Measurements from ENCODE around the gene PLCB3.

PLCB3 gene

GRCh38 chr11:64222651-64223000, 28.7 kb upstream of the PLCB3 start:
- no peak for DNase-seq

- no peak for DNase-seq
Observed at GRCh38 chr11:64223001-64223651, 28.2 kb upstream of the PLCB3 start.

- no peak for DNase-seq
Observed at GRCh38 chr11:64224151-64224890, 27.0 kb upstream of the PLCB3 start.

GRCh38 chr11:64224891-64225607, 26.3 kb upstream of the PLCB3 start:
- no peak for DNase-seq

- peak; percentile 81 to 85 (median 84) for DNase-seq
Observed at GRCh38 chr11:64225608-64226506, 25.5 kb upstream of the PLCB3 start, which contains the start of the genes NUDT22 and TRPT1. Gene NUDT22 (plus strand): TSS chr11:64226274. CDS start chr11:64226653, 379 bp downstream. Gene TRPT1 (minus strand): TSS chr11:64226186. CDS start chr11:64225860, 326 bp downstream.

GRCh38 chr11:64226507-64227051, 24.8 kb upstream of the PLCB3 start:
- no peak for DNase-seq

GRCh38 chr11:64227405-64227956, 23.8 kb upstream of the PLCB3 start:
- no peak for DNase-seq

GRCh38 chr11:64229090-64229743, 22.1 kb upstream of the PLCB3 start:
- no peak for DNase-seq

GRCh38 chr11:64229744-64230170, 21.6 kb upstream of the PLCB3 start:
- no peak for DNase-seq

GRCh38 chr11:64230171-64230984, 21.0 kb upstream of the PLCB3 start, which contains the start of gene DNAJC4:
Gene DNAJC4 (plus strand): TSS chr11:64230548. CDS start chr11:64230855, 307 bp downstream.
- DNase-seq = peak; percentile 64 to 72 (median 68)

- DNase-seq = no peak
Observed at GRCh38 chr11:64230985-64231365, 20.4 kb upstream of the PLCB3 start.

GRCh38 chr11:64231546-64231945, 19.8 kb upstream of the PLCB3 start:
- no peak for DNase-seq

- DNase-seq = no peak
Observed at GRCh38 chr11:64232182-64232966, 19.0 kb upstream of the PLCB3 start.

- no peak for DNase-seq
Observed at GRCh38 chr11:64232967-64233315, 18.4 kb upstream of the PLCB3 start.

- peak; percentile 36 to 60 (median 44) for DNase-seq
Observed at GRCh38 chr11:64233913-64234586, 17.3 kb upstream of the PLCB3 start, which contains the start of gene VEGFB. Gene VEGFB (plus strand): TSS chr11:64234584. CDS start chr11:64234834, 250 bp downstream.

- DNase-seq = peak in 2 of 4 experiments; percentile 39 to 50
Observed at GRCh38 chr11:64234647-64235379, 16.5 kb upstream of the PLCB3 start.

GRCh38 chr11:64235437-64236161, 15.7 kb upstream of the PLCB3 start:
- DNase-seq = no peak

All from activated CD4-positive, CD25-positive, alpha-beta regulatory T cell (primary cell).